ENCODE measurements around the gene TNKS2.
"Not testable (repeated sequence)": the region's sequence is repeated elsewhere in the genome, so short reads cannot be mapped to it uniquely, and the experiment has no call there.

Gene TNKS2

DNA sequence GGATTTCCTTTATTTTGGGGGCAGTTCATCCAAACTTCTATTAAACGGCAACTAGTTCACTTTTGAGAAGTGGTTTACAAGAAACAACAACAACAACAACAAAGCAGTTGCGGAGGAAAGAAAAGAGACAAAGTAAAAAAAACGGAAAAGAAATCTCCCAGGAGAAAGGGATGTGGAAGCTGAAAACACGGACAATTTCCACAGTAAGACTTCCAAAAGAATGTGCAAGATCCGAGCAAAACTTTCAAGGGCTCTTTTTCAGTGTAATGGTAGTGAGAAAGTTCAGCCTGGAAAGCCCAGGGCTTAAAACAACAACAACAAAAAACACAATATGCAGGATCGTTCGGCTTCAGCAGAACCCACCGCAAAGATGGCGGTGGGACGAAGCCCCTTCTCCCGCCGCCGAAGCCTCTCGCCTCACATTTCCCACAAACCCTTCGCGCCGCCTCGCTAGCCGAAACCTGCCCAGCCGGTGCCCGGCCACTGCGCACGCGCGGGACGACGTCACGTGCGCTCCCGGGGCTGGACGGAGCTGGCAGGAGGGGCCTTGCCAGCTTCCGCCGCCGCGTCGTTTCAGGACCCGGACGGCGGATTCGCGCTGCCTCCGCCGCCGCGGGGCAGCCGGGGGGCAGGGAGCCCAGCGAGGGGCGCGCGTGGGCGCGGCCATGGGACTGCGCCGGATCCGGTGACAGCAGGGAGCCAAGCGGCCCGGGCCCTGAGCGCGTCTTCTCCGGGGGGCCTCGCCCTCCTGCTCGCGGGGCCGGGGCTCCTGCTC, at the start of gene TNKS2:
Gene TNKS2, plus strand, starts transcription at position 553 of the 775 bp plus-strand sequence. CDS start 265 bp downstream, outside the sequence.
- DNase-seq (ENCODE audit: low read depth in 2 of 2, low spot score in 1 of 2) = peak; percentile 79 to 84

DNA sequence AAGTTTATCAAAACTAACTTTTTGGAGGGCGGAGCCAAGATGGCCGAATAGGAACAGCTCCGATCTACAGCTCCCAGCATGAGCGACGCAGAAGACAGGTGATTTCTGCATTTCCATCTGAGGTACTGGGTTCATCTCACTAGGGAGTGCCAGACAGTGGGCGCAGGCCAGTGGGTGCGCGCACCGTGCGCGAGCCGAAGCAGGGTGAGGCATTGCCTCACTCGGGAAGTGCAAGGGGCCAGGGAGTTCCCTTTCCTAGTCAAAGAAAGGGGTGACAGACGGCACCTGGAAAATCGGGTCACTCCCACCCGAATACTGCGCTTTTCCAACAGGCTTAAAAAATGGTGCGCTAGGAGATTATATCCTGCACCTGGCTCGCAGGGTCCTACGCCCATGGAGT, 48.6 kb upstream of the TNKS2 start:
- not testable (repeated sequence) for DNase-seq (ENCODE audit: low read depth in 2 of 2, low spot score in 1 of 2)

GRCh38 chr10:91756286-91756685, 41.9 kb upstream of the TNKS2 start:
- DNase-seq (ENCODE audit: low read depth in 2 of 2, low spot score in 1 of 2) = no peak

GRCh38 chr10:91758303-91759146, 39.7 kb upstream of the TNKS2 start:
- no peak for DNase-seq (ENCODE audit: low read depth in 2 of 2, low spot score in 1 of 2)

GRCh38 chr10:91759581-91759986, 38.6 kb upstream of the TNKS2 start:
- DNase-seq (ENCODE audit: low read depth in 2 of 2, low spot score in 1 of 2) = no peak

DNA sequence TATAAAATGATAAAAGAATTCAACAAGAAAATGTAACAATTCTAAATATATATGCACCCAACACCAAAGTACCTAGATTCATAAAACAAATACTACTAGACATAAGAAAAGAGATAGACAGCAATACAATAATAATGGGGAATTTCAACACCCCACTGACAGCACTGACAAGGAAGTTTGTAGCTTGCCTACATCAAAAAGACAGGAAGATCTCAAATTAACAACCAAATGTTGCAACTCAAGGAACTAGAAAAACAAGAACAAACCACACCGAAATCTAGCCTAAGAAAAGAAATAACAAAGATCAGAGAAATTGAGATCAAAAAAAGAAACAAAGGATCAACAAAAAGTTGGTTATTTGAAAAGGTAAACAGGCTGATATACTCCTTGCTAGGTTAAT, 36.5 kb upstream of the TNKS2 start:
- DNase-seq (ENCODE audit: low read depth in 2 of 2, low spot score in 1 of 2) = no peak

DNA sequence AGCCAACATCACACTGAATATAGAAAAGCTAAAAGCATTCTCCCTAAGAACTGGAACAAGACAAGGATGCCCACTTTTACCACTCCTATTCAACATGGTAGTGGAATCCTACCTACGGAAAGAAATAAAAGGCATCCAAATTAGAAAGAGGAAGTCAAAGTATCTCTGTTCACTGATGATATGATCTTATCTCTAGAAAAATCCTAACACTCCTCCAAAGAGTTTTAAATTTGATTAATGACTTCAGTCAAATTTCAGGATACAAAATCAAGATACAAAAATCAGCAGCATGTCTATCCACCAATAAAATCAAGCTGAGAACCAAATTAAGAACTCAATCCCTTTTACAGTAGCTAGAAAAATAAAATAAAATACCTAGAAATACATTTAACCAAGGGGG, 35.3 kb upstream of the TNKS2 start:
- DNase-seq (ENCODE audit: low read depth in 2 of 2, low spot score in 1 of 2) = no peak

GRCh38 chr10:91766676-91767075, 31.6 kb upstream of the TNKS2 start:
- DNase-seq (ENCODE audit: low read depth in 2 of 2, low spot score in 1 of 2) = no peak

DNA sequence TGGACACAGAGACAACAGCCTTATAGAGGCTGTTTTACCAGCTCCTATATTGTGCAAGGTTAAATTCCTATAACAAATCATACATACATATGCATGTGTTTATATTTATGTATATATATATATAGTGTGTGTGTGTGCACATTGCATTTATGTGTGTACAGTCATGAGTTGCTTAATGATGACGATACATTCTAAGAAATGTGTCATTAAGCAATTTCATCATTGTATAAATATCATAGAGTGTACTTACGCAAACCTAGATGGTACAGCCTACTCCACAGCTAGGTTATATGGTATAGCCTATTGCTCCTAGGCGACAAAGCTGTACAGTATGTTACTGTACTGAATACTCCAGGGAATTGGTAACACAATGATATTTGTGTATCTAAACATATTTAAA, 30.1 kb upstream of the TNKS2 start:
- no peak for DNase-seq (ENCODE audit: low read depth in 2 of 2, low spot score in 1 of 2)

GRCh38 chr10:91771907-91772306, 26.3 kb upstream of the TNKS2 start:
- no peak for DNase-seq (ENCODE audit: low read depth in 2 of 2, low spot score in 1 of 2)

GRCh38 chr10:91772461-91772860, 25.8 kb upstream of the TNKS2 start:
- DNase-seq (ENCODE audit: low read depth in 2 of 2, low spot score in 1 of 2) = no peak

DNA sequence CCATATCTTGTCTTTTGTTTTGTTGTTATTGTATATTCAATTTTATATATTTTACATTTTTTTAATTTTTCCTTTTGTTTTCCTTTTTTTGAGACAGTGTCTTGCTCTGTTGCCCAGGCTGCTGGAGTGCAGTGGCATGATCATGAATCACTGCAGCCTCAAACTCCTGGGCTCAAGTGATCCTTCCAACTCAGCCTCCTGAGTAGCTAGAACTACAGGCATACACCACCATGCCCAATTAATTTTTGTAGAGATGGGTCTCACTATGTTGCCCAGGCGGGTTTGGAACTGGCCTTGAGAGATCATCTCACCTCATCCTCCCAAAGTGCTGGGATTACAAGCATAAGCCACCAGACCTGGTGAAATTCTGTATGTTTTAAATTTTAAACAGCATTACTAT, 25.4 kb upstream of the TNKS2 start:
- DNase-seq (ENCODE audit: low read depth in 2 of 2, low spot score in 1 of 2) = no peak

- no peak for DNase-seq (ENCODE audit: low read depth in 2 of 2, low spot score in 1 of 2)
Measured at GRCh38 chr10:91774571-91774970, 23.7 kb upstream of the TNKS2 start.

DNA sequence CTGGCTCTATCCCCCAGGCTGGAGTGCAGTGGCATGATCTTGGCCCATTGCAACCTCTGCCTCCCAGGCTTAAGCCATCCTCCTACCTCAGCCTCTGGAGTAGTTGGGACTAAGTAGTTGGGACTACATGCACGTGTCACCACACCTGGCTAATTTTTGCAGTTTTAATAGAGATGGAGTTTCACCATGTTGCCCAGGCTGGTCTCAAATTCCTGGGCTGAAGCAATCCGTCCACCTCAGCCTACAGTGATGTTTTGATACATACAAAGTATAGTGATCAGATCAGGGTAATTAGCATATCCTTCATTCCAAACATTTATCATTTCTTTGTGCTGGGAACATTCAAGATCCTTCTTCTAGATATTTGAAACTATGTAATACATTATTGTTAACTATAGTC, 22.5 kb upstream of the TNKS2 start:
- no peak for DNase-seq (ENCODE audit: low read depth in 2 of 2, low spot score in 1 of 2)

DNA sequence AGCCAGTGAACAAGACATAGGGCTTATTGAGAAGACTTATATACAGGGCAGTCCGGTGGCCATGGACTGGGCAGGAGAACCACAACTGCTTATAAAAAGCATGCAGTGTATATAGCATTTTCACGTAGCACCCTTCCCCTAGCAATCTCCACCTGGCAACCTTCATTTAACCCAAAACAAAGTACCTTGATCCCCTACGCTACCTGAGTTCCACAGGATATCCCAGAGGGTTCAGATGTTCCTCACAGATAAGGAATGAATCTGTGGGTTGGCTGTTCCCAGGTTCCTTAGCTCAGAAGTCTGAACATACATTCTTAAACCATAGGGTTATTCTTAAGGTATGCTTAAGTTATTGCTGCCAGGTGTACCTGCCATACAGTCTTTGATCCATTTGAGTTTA, 22.0 kb upstream of the TNKS2 start:
- no peak for DNase-seq (ENCODE audit: low read depth in 2 of 2, low spot score in 1 of 2)

DNA sequence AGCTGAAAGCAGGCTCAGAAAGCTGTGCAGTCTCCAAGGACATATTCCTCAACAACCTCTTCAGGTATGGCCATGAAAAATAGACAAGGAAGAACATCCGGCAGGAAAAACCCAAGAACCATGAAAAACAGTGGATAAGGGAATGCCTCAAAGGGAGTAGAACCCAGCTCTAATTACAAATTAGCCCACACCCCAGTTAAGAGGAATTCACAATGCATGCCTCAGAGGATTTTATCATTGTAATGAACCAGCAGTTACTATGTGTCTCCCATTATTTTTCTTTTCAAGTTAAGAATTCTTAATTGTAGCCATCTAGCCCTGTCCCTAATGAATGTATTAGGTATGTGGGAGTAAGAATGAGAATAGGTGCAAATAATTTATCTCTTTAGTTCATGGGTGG, 19.7 kb upstream of the TNKS2 start:
- no peak for DNase-seq (ENCODE audit: low read depth in 2 of 2, low spot score in 1 of 2)

DNA sequence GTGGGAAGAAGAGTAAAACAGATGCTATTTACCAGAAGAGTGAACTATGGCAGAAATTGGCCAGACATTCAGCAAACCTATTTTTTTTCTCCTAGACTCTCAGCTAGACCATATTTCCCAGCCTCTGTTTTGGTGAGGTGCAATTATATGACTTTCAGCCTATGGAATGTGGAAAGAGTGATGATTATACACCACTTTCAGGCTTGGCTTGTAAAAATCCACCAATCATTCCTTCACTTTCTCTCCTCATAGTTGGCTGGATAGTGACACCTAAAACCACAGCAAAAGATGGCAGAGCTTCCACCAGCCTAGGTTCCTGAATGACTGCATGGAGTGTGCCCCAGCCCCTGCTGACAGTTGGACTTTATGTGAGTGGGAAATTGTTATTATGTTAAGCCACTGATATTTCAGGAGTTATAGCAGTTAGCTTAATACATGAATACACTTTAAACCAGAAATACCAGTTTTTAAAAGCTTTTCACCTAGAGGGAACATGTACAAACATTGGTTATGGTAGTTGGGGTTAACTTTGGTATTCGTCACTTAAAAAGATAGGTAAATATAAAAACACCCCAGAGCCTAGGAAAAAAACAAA, 19.1 kb upstream of the TNKS2 start:
- DNase-seq (ENCODE audit: low read depth in 2 of 2, low spot score in 1 of 2) = no peak

GRCh38 chr10:91782539-91782938, 15.7 kb upstream of the TNKS2 start:
- no peak for DNase-seq (ENCODE audit: low read depth in 2 of 2, low spot score in 1 of 2)

DNA sequence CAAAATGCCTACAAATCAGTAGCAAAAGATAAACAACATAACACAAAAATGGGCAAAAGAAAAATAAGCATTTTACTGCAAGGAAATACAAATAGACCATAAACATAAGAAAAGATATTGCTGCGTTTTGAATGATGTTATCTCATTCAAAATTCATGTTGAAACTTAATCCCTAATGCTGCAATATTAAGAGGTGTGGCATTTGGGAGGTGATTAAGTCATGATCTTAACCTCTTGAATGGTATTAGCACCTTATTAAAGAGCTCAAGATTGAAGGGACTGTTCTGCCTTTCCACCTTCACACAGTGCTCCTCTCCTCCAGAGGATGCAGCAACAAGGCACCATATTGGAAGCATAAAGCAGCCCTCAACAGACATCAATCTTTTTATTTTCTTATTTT, 12.4 kb upstream of the TNKS2 start:
- DNase-seq (ENCODE audit: low read depth in 2 of 2, low spot score in 1 of 2) = no peak

DNA sequence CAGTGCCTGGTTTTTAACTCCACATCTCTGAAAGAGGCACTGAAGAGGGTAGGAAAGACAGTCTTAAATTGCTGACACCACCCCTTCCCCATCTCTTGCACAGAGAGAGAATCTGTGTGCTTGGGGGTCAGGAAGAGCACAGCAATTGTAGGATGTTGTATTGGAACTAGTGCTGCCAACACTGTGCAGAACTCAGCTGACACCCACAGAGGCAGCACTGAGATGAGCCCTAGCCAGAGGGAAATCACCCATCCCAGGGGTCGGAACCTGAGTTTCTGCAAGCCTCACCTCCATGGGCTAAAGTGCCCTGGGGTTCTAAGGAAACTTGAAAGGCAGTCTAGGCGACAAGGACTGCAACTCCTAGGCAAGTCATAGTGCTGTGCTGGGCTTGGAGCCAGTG, 11.0 kb upstream of the TNKS2 start:
- DNase-seq (ENCODE audit: low read depth in 2 of 2, low spot score in 1 of 2) = no peak

DNA sequence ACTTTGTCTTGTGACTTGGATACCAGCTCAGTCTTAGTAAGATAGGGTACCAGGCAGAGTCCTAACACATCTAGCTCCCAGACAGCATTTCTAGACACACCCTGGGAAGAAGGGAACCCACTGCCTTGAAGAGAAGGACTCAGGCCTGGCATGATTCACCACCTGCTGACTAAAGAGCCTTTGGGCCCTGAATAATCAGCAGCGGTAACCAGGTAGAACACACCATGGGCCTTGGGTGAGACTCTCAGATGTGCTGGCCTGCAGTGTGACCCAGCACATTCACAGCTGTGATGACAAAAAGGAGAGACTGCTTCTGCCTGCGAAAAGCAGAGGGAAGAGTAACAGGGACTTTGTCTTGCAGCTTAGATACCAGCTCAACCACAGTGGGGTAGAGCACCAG, 10.4 kb upstream of the TNKS2 start:
- no peak for DNase-seq (ENCODE audit: low read depth in 2 of 2, low spot score in 1 of 2)

- no peak for DNase-seq (ENCODE audit: low read depth in 2 of 2, low spot score in 1 of 2)
Measured at GRCh38 chr10:91788527-91788926, 9.7 kb upstream of the TNKS2 start.
